Uterus (tissue), 4 donors: ENCODE measurements around the gene TMSB4X. TPM values are rescaled to one million over a fixed set of nuclear protein-coding genes. Genes with fewer than 3 reads are reported as not detected.
A peak's percentile ranks its signal among the peaks of the same experiment; 100 is the strongest.
"Not testable (repeated sequence)": the region's sequence is repeated elsewhere in the genome, so short reads cannot be mapped to it uniquely, and the experiment has no call there.

Source experiments
- DNase-seq, 2 donors: peaks; one replicate each; pipeline ENCODE4 v3.0.0-alpha.2; 2019 to 2020
- H3K27ac ChIP-seq, 2 donors: fragments of 200-600 bp; sonication (generic); 1 replicate in 1 of 2; 2 replicates in 1 of 2; pipeline ENCODE4 v1.5.1; 2016 to 2018
- H3K27me3 ChIP-seq, 2 donors: fragments of 200-600 bp; sonication (generic); one replicate each; pipeline ENCODE4 v1.5.1; 2018 to 2019; ENCODE audit warnings: control low read depth in 1 of 2
- H3K36me3 ChIP-seq, 2 donors: fragments of 200-600 bp; sonication (generic); one replicate each; pipeline ENCODE4 v1.5.1; 2019; ENCODE audit warnings: control low read depth in 1 of 2
- H3K4me1 ChIP-seq, 2 donors: fragments of 200-600 bp; sonication (generic); one replicate each; pipeline ENCODE4 v1.5.1; 2018 to 2019; ENCODE audit warnings: control low read depth in 1 of 2
- H3K4me3 ChIP-seq, 2 donors: fragments of 200-600 bp; sonication (generic); 1 replicate in 1 of 2; 2 replicates in 1 of 2; pipeline ENCODE4 v1.5.1; 2018 to 2019; ENCODE audit warnings: mild to moderate bottlenecking in 1 of 2
- H3K9me3 ChIP-seq, 2 donors: fragments of 200-600 bp; sonication (generic); one replicate each; pipeline ENCODE4 v1.5.1; 2019; ENCODE audit warnings: control low read depth in 1 of 2
- POLR2A ChIP-seq, 2 donors: fragments of 450-650 bp; IDR thresholded peaks; one replicate each; pipeline ENCODE4 v1.6.1; 2016; ENCODE audit warnings: antibody characterized with exemption in 2 of 2, mild to moderate bottlenecking in 1 of 2, moderate library complexity in 1 of 2
- intact Hi-C: fragments of 100-400 bp; cut with DNase I; formaldehyde crosslinking; loops from one replicate; pipeline ENCODE4 v1.15.1; 2023; ENCODE audit warnings: low total_unique reads
- total RNA-seq, 4 donors: library from RNA; depleted of rRNA in 3 of 4; stranded (reverse); fragments of >200 nt in 3 of 4; gene quantifications; one replicate each; pipeline versions ENCODE4 v1.1.0 to v1.2.4, GENCODE V29; 2014 to 2023
- TF ChIP-seq, protein P1 (sequence below), 4 experiments: fragments of 200-600 bp in 2 of 4; fragments of 450-650 bp in 2 of 4; sonication (generic) in 2 of 4; IDR thresholded peaks; one replicate each; pipeline ENCODE4 v1.5.1; 2016 to 2019; ENCODE audit warnings: antibody characterized with exemption in 4 of 4, mild to moderate bottlenecking in 2 of 4, moderate library complexity in 1 of 4
- donor health status: DM: yes; HTN: yes; CAD: no.

The TMSB4X gene
- total RNA-seq, 4 donors from 2014 or later, result 2,867 to 6,849 (median 3,091) TPM

DNA sequence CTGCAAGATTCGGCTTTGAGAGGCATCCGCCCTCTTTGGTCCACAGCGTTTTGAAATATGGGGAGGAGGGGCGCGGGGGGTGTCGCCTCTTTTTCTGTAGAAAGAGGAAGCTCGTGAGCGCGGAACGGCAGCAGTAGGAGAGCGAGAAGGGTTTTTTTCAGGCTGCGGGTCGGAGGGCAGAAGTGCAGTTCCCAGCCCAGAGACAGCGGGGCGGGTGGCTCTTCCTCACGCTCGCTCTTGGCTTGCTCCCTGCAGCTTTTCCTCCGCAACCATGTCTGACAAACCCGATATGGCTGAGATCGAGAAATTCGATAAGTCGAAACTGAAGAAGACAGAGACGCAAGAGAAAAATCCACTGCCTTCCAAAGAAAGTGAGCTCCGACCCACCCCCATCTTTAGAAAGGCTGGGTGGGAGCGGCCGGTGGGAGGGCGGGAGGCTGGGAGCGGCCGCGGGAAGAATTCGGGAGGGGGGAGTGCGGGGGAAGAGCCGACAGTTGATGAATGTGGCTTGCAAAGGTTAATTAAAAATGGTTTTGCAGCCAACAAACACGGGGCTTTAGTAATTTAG, 1.2 kb downstream of the TMSB4X start:
- Histone ChIP-seq H3K27me3 (no peaks in the 10 kb centered on the region), H3K36me3 (no peaks in the 10 kb centered on the region), H3K27ac (peak overlapping the region; percentile 97), H3K4me3 (peak overlapping the region; percentile 50 to 73), H3K4me1 (no peaks in the 10 kb centered on the region), H3K9me3 (no peaks in the 10 kb centered on the region)
- DNase-seq, result peak; percentile 47 to 48
- no peak for TF ChIP-seq POLR2A (IDR thresholded peaks at IDR 0.05)
- TF ChIP-seq, protein P1, sequence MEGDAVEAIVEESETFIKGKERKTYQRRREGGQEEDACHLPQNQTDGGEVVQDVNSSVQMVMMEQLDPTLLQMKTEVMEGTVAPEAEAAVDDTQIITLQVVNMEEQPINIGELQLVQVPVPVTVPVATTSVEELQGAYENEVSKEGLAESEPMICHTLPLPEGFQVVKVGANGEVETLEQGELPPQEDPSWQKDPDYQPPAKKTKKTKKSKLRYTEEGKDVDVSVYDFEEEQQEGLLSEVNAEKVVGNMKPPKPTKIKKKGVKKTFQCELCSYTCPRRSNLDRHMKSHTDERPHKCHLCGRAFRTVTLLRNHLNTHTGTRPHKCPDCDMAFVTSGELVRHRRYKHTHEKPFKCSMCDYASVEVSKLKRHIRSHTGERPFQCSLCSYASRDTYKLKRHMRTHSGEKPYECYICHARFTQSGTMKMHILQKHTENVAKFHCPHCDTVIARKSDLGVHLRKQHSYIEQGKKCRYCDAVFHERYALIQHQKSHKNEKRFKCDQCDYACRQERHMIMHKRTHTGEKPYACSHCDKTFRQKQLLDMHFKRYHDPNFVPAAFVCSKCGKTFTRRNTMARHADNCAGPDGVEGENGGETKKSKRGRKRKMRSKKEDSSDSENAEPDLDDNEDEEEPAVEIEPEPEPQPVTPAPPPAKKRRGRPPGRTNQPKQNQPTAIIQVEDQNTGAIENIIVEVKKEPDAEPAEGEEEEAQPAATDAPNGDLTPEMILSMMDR (IDR thresholded peaks at IDR 0.05), result no peak
- intact Hi-C loops, result loop anchor here (10.0 kb wide), 1 partner anchor 129 kb away; no protein-coding TSS in a partner anchor

GRCh38 chrX:12976819-12977732, 2.2 kb downstream of the TMSB4X start:
- not testable (repeated sequence) for DNase-seq, H3K27me3 ChIP-seq, H3K4me1 ChIP-seq, H3K36me3 ChIP-seq, H3K9me3 ChIP-seq
- intact Hi-C loops, result loop anchor here (10.0 kb wide), 1 partner anchor 128 kb away; no protein-coding TSS in a partner anchor
- H3K27ac ChIP-seq, result peak overlapping the region; percentile 97
- H3K4me3 ChIP-seq, result peak overlapping the region; percentile 50 to 73

DNA sequence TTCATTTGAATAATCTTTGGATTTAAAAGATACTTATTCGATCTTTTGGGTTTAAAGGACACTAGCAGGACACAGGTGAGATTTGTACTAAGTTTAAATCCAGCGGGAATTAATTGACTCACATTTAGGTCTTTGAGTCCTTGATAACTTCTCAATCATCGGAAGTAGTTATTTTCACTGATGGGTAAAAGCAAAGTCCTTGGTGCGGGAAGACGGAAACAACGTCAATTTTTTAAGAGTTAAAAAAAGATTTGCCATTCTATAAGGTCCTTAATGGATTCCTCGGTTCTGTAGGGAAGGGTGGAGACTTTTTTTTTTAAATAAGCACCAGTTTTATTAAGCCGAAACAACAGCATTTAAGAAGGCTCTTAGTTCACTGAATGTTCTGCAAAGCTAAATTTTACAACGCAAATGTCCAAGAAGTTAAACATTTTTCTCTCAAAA, 2.9 kb downstream of the TMSB4X start:
- H3K27ac ChIP-seq, result peak overlapping the region; percentile 97
- DNase-seq, result no peak
- no peak for TF ChIP-seq POLR2A (IDR thresholded peaks at IDR 0.05)
- TF ChIP-seq, protein P1 (IDR thresholded peaks at IDR 0.05), result no peak
- intact Hi-C loops, result loop anchor here (10.0 kb wide), 1 partner anchor 127 kb away; no protein-coding TSS in a partner anchor
- no peaks in the 10 kb centered on the region for H3K4me1 ChIP-seq
- H3K36me3 ChIP-seq, result no peaks in the 10 kb centered on the region
- peak overlapping the region; percentile 50 to 73 for H3K4me3 ChIP-seq
- no peaks in the 10 kb centered on the region for H3K9me3 ChIP-seq
- no peaks in the 10 kb centered on the region for H3K27me3 ChIP-seq

GRCh38 chrX:12978205-12979025, 3.5 kb downstream of the TMSB4X start:
- Histone ChIP-seq H3K27ac (peak overlapping the region; percentile 97), H3K36me3 (no peaks in the 10 kb centered on the region), H3K27me3 (no peaks in the 10 kb centered on the region), H3K9me3 (no peaks in the 10 kb centered on the region), H3K4me1 (no peaks in the 10 kb centered on the region), H3K4me3 (peak overlapping the region; percentile 50 to 73)
- intact Hi-C loops, result loop anchor here (10.0 kb wide), 1 partner anchor 126 kb away; no protein-coding TSS in a partner anchor
- peak; percentile 37 to 61 for DNase-seq
- TF ChIP-seq, protein P1 (IDR thresholded peaks at IDR 0.05), result no peak
- no peak for TF ChIP-seq POLR2A (IDR thresholded peaks at IDR 0.05)

GRCh38 chrX:12979026-12979607, 4.2 kb downstream of the TMSB4X start:
- no peaks in the 10 kb centered on the region for H3K36me3 ChIP-seq
- H3K27ac ChIP-seq, result peak overlapping the region; percentile 97
- intact Hi-C loops, result loop anchor here (10.0 kb wide), 1 partner anchor 126 kb away; no protein-coding TSS in a partner anchor
- no peak for TF ChIP-seq POLR2A (IDR thresholded peaks at IDR 0.05)
- TF ChIP-seq, protein P1 (IDR thresholded peaks at IDR 0.05), result no peak
- H3K4me3 ChIP-seq, result no peak overlapping the region
- H3K27me3 ChIP-seq, result no peaks in the 10 kb centered on the region
- DNase-seq, result no peak
- no peaks in the 10 kb centered on the region for H3K9me3 ChIP-seq
- no peaks in the 10 kb centered on the region for H3K4me1 ChIP-seq
